ENCODE measurements around the gene ATP5F1D. TPM values are rescaled to one million over a fixed set of nuclear protein-coding genes. Genes with fewer than 3 reads are reported as not detected.
"Not testable (repeated sequence)": the region's sequence is repeated elsewhere in the genome, so short reads cannot be mapped to it uniquely, and the experiment has no call there.

The ATP5F1D gene
- total RNA-seq, 1 experiment from 2014 or later: 42.4 TPM

DNA sequence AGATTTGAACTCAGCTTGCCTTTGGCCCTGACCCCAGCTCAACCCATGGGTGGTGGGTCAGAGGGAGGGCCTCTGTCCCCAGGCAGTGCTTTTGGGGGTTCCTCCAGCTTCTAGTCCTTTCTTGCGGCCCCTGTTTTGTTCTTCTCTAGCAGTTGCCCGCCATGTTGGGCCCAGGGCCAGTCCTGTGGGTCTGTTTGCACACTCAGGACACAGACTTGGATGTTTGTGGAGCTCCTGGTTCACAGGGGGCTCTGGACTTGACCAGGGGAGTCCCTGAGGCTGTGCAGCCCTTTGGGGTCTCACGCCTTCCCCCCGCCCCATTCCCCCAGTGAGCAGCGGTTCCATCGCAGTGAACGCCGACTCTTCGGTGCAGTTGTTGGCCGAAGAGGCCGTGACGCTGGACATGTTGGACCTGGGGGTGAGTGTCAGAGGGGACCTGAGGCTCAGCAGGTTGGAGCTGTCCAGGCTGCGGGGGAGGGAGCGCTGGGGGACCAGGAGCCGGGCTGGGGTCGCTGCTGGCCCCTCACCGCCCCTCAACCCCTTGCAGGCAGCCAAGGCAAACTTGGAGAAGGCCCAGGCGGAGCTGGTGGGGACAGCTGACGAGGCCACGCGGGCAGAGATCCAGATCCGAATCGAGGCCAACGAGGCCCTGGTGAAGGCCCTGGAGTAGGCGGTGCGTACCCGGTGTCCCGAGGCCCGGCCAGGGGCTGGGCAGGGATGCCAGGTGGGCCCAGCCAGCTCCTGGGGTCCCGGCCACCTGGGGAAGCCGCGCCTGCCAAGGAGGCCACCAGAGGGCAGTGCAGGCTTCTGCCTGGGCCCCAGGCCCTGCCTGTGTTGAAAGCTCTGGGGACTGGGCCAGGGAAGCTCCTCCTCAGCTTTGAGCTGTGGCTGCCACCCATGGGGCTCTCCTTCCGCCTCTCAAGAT, 2.5 kb downstream of the ATP5F1D start:
- peak; percentile 73 to 86 for DNase-seq (ENCODE audit: low read depth in 1 of 2, low spot score in 2 of 2)
- H3K4me3 ChIP-seq: no peak overlapping the region
- peaks cover 67% of the 10 kb centered on the region for H3K4me1 ChIP-seq (replicated peaks)
- H3K36me3 ChIP-seq: peaks cover 28% of the 10 kb centered on the region
- H3K27ac ChIP-seq: no peak overlapping the region
- H3K27me3 ChIP-seq (replicated peaks): no peaks in the 10 kb centered on the region
- H3K9me3 ChIP-seq (replicated peaks): no peaks in the 10 kb centered on the region

DNA sequence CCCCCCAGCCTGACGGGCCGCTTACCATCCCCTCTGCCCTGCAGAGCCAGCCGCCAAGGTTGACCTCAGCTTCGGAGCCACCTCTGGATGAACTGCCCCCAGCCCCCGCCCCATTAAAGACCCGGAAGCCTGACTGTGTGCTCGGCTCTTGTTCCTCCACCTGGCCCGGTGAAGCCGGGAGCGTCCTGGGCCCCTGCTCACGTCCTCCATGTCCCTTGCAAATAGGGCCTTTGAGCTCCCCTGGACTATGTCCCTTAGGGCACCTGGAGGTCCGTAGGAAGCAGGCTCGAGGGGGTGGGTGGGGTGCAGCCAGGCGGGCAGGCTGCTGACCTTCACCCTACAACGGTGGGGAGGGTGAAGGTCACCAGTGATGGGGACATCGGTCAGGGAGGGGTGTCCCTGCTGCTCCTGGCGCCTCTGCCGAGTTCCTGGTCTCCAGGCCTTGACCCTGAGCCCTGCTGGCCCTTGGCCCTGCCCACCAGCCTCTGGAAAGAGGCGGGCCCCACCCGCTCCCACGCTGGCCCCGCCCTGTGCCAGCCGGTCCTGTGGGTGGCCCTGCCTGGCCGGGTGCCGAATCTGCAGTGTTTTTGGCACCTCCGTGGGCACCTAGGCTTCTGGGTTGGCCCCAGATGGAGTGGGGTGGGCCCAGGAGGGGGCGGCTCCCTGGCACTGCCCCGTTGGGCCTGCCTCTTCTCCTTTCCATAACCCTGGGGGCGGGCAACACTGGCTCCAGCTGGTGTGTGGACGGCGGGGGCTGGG, 3.3 kb downstream of the ATP5F1D start:
- Histone ChIP-seq H3K27ac (no peak overlapping the region), H3K27me3 (replicated peaks) (no peaks in the 10 kb centered on the region), H3K9me3 (replicated peaks) (no peaks in the 10 kb centered on the region; the same call in 1 of the 2 replicates), H3K4me3 (no peak overlapping the region), H3K36me3 (peaks cover 34% of the 10 kb centered on the region), H3K4me1 (replicated peaks) (peaks cover 64% of the 10 kb centered on the region)
- no peak for DNase-seq (ENCODE audit: low read depth in 1 of 2, low spot score in 2 of 2)

DNA sequence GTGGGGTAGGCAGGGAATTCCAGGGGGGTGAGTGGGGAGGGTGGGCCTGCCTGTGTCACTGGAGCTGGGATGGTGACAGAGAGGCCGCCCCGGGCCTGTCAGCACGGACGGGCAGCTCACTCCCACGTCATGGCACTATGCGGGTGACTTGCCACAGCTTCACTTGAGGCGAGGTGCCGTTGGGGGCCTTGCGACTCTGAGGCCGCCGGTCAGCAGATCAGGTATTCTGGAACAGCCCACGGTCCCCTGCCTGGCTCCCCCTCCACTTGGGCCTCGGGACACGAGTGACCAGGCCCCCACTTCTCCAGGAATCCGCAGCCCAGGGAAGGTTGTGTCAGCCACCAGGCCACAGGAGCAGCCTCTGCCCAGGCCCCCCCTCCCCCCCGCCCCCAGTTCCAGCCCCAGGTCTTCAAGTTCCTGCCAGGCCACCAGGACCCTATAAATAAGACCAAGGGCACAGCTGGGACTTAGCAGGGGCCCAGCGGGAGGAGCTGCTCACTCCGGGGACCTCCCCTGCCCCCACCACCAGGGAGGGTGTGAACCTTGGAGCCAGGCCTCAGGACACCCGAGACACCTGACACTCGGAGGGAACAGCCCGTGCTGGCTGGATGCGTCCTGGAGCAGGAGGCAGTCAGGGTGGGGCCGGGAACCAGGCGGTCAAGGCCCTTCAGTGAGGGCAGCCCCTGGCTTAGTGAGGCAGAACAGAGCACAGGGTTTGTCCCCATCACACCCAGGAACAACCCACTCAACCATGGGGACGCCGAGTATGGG, 4.1 kb downstream of the ATP5F1D start:
- H3K4me1 ChIP-seq (replicated peaks): peaks cover 56% of the 10 kb centered on the region
- no peak for DNase-seq (ENCODE audit: low read depth in 1 of 2, low spot score in 2 of 2)
- H3K4me3 ChIP-seq: no peak overlapping the region
- H3K36me3 ChIP-seq: peaks cover 43% of the 10 kb centered on the region
- no peak overlapping the region for H3K27ac ChIP-seq
- no peaks in the 10 kb centered on the region for H3K27me3 ChIP-seq (replicated peaks)
- no peaks in the 10 kb centered on the region; the same call in 1 of the 2 replicates for H3K9me3 ChIP-seq (replicated peaks)

DNA sequence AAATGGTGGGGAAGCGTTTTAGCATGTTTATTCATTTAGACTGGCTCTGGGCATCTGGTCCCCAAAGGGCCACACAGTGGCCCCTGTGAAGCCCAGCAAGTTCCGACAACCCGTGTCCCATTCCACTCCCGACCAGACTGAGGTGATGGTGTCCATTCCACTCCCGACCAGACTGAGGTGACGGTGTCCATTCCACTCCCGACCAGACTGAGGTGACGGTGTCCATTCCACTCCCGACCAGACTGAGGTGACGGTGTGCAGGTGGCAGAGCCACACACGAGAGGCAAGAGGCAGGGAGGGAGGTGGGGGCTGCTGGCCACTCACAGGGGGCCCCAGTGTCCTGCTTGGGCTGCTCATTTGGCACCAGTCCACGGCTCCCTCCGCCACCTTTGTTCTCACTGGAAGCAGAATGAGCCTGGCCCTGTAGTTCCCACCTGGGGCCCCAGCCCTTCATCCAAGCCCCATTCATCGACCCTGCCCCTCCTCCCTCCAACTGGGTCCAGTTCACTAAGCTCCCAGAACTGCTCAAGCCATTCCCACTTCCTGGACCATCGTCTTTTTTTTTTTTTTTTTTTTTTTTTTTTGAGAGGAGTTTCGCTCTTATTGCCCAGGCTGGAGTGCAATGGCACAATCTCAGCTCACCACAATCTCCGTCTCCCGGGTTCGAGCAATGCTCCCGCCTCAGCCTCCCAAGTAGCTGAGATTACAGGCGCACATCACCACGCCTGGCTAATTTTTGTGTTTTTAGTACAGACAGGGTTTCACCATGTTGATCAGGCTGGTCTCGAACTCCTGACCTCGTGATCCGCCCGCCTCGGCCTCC, 4.9 kb downstream of the ATP5F1D start:
- not testable (repeated sequence) for H3K27ac ChIP-seq, H3K4me3 ChIP-seq

DNA sequence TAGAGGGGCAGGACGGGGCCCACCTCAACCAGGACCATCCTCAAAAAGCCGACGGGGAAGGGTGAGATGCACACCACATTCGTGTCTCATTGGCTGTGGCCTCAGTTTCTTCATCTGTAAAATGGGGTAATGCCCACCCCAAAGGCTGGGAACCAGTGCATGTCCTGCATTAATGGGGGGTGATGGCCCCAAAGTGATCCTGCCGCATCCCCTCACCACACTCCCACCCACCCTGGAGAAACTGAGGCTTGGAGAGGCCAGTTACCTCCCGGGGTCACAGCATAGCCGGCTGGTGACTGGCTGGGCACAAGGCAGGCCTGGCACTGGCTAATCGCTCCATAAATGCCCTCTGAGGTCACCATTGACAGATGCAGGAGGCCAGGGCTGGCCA, 6.2 kb downstream of the ATP5F1D start:
- peak overlapping the region; percentile 89 for H3K4me3 ChIP-seq
- H3K27ac ChIP-seq: peak overlapping the region; percentile 98
- H3K27me3 ChIP-seq (replicated peaks): no peaks in the 10 kb centered on the region
- peaks cover 51% of the 10 kb centered on the region for H3K36me3 ChIP-seq
- peaks cover 47% of the 10 kb centered on the region for H3K4me1 ChIP-seq (replicated peaks)
- no peaks in the 10 kb centered on the region; the same call in 1 of the 2 replicates for H3K9me3 ChIP-seq (replicated peaks)
- DNase-seq (ENCODE audit: low read depth in 1 of 2, low spot score in 2 of 2): no peak

More for the DNA sequence above, 4.9 kb downstream of the ATP5F1D start:
- Histone ChIP-seq H3K4me1 (replicated peaks) (peaks cover 50% of the 10 kb centered on the region), H3K36me3 (peaks cover 50% of the 10 kb centered on the region)
- DNase-seq (ENCODE audit: low read depth in 1 of 2, low spot score in 2 of 2); H3K9me3 ChIP-seq (replicated peaks); H3K27me3 ChIP-seq (replicated peaks): not testable (repeated sequence)

DNA sequence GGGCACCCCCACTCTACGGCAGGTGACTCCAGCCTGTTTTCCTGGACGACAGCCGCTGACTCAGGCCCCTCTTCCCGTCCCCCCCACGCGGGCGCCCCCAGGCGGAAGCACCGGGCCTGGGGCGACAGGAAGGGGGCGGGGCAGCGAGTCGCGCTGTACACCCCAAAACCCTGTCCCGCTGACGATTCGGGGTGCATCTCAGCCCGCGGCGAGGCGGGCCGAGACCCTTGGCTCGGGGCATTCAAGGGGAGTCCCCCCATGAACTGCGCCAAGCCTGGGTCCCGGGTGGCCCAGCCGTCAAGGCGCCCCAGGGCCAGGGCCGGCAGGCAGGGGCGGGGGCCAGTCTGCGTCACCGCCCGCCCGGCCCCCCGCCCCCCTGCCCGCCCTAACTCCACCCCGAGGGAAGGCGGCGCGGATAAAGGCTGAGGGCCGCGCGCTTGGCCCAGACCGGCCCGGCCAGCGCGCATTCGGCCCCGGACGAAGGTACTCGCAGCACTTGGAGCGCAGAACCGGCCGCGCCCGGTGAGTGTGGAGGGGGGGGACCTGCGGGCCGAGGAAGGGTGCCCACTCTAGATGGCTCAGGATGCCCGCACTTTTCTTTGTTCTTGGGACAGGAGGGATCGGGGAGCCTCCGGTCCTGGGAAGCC, 6.7 kb downstream of the ATP5F1D start, which contains the start of gene MIDN:
Gene MIDN, plus strand, starts transcription at position 445 of the 647 bp plus-strand sequence. CDS start 1,714 bp downstream, outside the sequence.
- peaks cover 51% of the 10 kb centered on the region for H3K4me1 ChIP-seq (replicated peaks)
- H3K36me3 ChIP-seq: peaks cover 48% of the 10 kb centered on the region
- no peaks in the 10 kb centered on the region for H3K27me3 ChIP-seq (replicated peaks)
- peak within 1 kb of the TSS; percentile 89 for H3K4me3 ChIP-seq
- peak; percentile 87 to 96 for DNase-seq (ENCODE audit: low read depth in 1 of 2, low spot score in 2 of 2)
- H3K9me3 ChIP-seq (replicated peaks): no peaks in the 10 kb centered on the region; the same call in 1 of the 2 replicates
- peak within 1 kb of the TSS; percentile 98 for H3K27ac ChIP-seq

DNA sequence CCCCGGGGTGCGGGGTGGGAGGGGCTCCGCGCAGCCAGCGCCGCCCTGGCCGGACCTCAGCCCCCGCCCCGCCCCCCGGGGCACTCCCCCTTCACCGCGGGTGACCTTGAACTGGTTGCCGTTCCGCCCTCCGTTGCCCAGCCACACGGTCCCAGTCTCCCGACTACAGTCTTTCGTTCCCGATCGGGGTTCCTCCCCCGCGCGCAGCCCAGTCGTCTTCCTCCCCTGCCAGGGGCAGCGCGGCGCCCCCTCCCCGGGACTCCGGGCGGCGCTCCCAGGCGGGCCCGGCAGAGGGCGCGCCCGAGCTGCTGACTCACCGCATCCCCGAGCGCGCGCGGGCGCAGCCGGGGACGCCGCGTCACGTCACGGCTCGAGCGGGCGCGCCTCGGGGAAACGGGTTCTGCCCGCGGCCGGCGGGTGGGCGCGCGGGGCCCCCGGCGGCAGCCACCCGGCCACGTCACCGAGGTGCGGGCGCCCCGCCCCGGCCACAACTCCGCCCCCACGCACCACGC, 7.3 kb downstream of the ATP5F1D start:
- DNase-seq (ENCODE audit: low read depth in 1 of 2, low spot score in 2 of 2): peak in 1 of 2 experiments; percentile 87
- Histone ChIP-seq H3K9me3 (replicated peaks) (no peaks in the 10 kb centered on the region; the same call in 1 of the 2 replicates), H3K4me1 (replicated peaks) (peaks cover 54% of the 10 kb centered on the region), H3K27me3 (replicated peaks) (no peaks in the 10 kb centered on the region), H3K27ac (peak overlapping the region; percentile 98), H3K4me3 (peak overlapping the region; percentile 89), H3K36me3 (peaks cover 49% of the 10 kb centered on the region)

DNA sequence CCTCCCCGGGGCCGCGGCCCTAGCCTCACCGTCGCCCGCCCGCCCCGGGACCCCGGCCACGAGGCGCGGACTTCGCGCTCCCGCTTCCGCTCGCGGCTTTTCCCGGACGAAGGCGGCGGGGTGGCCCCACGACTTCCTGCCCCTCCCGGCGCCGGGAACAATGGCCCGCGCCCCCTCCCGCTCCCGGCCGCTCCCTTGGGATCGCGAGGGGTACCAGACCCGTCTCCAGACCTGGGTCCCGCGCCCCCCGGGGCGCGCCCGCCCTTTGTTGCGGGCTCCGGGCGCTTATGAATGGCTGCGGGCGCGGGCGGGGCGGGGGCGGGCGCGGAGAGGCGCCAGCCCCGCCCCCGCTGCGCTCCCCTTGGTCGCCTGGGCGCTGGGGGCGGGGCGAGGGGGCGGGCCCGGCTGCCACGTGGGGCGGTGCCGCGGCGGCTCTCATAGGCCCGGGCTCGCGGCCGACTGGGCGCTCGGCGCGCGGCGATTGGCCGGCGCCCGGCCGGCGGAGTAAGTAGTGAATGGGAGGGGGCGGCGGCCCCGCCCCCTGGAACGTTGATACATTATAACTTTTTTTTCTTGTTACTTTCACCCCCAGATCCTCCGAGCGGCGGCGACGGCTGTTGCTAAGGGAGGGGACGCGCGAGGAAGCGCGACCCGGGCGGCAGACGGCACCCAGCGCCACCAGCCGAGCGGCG, 7.9 kb downstream of the ATP5F1D start:
- Histone ChIP-seq H3K27ac (peak overlapping the region; percentile 98), H3K4me1 (replicated peaks) (peaks cover 54% of the 10 kb centered on the region), H3K27me3 (replicated peaks) (no peaks in the 10 kb centered on the region), H3K4me3 (peak overlapping the region; percentile 89), H3K9me3 (replicated peaks) (no peaks in the 10 kb centered on the region; the same call in 1 of the 2 replicates), H3K36me3 (peaks cover 49% of the 10 kb centered on the region)
- DNase-seq (ENCODE audit: low read depth in 1 of 2, low spot score in 2 of 2): peak; percentile 95 to 96

DNA sequence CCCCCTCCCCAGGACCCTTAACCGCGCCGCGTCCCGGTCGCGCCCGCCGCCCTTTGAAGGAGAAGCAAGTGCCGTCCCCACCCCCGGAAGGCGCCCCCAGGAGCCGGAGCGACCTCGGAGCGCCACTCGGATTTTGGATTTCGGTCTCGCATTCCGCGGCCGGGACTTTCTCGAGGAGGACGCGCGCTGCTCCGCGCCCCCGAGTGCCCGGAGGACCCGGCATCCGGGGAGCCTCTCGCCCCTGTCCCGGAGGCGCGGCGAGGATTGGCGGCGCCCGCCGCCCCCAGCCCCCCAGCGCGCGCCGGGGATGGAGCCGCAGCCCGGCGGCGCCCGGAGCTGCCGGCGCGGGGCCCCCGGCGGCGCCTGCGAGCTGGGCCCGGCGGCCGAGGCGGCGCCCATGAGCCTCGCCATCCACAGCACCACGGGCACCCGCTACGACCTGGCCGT, 8.5 kb downstream of the ATP5F1D start:
- Histone ChIP-seq H3K27me3 (replicated peaks) (no peaks in the 10 kb centered on the region), H3K4me1 (replicated peaks) (peaks cover 54% of the 10 kb centered on the region), H3K4me3 (peak overlapping the region; percentile 89), H3K9me3 (replicated peaks) (no peaks in the 10 kb centered on the region; the same call in 1 of the 2 replicates), H3K27ac (peak overlapping the region; percentile 94), H3K36me3 (peaks cover 49% of the 10 kb centered on the region)
- no peak for DNase-seq (ENCODE audit: low read depth in 1 of 2, low spot score in 2 of 2)

DNA sequence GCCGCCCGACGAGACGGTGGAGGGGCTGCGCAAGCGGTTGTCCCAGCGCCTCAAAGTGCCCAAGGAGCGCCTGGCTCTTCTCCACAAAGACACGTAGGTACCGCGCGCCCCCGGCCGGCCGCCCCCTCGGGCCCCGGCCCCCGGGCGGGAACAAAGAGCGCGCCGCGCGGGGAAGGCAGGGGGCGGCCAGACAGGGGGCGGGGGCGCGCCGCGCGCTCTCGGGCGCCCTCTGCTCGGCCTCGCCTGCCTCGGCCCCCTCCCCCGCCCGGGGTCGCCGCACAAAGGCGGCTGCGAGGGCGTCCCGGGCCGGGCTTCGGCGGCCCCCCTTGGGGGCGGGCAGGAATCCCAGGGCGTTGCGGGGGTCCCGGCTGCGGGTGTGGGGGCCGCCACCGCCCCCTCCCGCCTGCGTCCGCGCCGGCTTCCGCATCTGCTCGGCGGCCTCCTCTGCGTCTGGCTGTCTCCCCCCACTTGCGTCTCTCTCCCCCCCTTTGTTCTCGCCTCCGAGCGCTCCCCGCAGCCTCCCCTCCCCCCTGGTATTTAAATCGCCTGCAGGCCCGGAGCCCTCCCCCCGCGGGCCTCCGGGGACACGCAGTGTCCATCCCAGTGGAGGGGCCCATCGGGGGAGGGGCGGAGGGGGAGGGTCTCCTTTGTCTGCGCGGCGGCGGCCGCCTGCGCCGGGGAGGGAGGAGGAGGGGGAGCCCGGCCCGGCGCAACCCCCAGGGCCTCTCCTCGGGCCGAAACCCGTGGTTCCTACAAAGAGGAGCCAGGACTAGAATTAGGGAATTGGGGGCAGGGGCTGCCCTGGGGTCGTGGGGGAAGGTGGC, 9.1 kb downstream of the ATP5F1D start:
- Histone ChIP-seq H3K4me3 (peak overlapping the region; percentile 89), H3K27ac (peak overlapping the region; percentile 94), H3K36me3 (peaks cover 55% of the 10 kb centered on the region), H3K4me1 (replicated peaks) (peaks cover 55% of the 10 kb centered on the region), H3K27me3 (replicated peaks) (no peaks in the 10 kb centered on the region), H3K9me3 (replicated peaks) (no peaks in the 10 kb centered on the region; the same call in 1 of the 2 replicates)
- peak in 1 of 2 experiments; percentile 86 for DNase-seq (ENCODE audit: low read depth in 1 of 2, low spot score in 2 of 2)

Measured in SJSA1 (cell line).